HG02678 (cell line): ENCODE measurements around the gene MRTFA.
"Not testable (repeated sequence)": the region's sequence is repeated elsewhere in the genome, so short reads cannot be mapped to it uniquely, and the experiment has no call there.

ENCODE experiments used
- ATAC-seq: cut with Tn5 transposase; IDR thresholded peaks from one replicate; pipeline ENCODE4 v1.9.1; 2021; ENCODE audit warnings: mild to moderate bottlenecking, moderate library complexity; ENCODE audit not compliant: unreplicated experiment

The MRTFA gene

GRCh38 chr22:40636380-40637182, at the start of gene MRTFA:
Gene MRTFA, minus strand, starts transcription at chr22:40636719.
- peak; percentile 93 for ATAC-seq

GRCh38 chr22:40685406-40685805, 48.9 kb upstream of the MRTFA start:
- no peak for ATAC-seq

DNA sequence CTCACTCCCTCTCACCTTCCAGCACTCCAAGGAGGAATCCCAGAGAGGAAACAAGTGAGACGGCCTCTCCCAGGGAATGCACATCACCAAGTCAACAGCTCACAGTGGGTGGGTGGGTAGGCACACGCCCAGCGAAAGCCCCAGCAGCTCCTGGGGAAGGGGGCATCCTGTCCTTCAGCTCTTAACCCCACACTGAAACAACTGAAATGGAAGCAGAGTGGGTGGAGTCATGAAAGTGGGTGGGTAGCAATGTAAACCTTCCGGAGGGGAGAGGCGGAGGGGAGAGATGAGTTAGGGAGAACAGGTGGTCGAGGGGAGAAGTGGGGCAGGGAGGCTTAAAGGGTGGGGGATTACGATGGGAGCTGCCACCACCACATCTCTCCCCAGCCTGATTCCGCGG, 48.2 kb upstream of the MRTFA start:
- ATAC-seq, result no peak

DNA sequence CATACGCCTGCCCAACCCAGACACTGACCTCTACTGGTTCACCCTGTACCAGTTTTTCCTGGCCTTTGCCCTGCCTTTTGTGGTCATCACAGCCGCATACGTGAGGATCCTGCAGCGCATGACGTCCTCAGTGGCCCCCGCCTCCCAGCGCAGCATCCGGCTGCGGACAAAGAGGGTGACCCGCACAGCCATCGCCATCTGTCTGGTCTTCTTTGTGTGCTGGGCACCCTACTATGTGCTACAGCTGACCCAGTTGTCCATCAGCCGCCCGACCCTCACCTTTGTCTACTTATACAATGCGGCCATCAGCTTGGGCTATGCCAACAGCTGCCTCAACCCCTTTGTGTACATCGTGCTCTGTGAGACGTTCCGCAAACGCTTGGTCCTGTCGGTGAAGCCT, 44.9 kb upstream of the MRTFA start:
- no peak for ATAC-seq

DNA sequence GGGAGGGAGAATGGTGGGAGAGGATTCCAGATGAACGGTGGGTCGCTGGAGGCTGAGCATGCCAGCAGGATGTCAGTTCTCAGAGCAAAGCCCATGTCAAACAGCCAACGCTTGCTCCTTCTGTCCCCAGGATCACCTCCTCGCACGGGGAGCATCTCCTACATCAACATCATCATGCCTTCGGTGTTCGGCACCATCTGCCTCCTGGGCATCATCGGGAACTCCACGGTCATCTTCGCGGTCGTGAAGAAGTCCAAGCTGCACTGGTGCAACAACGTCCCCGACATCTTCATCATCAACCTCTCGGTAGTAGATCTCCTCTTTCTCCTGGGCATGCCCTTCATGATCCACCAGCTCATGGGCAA, 44.3 kb upstream of the MRTFA start:
- ATAC-seq, result no peak

GRCh38 chr22:40679964-40680818, 43.7 kb upstream of the MRTFA start:
- no peak for ATAC-seq

DNA sequence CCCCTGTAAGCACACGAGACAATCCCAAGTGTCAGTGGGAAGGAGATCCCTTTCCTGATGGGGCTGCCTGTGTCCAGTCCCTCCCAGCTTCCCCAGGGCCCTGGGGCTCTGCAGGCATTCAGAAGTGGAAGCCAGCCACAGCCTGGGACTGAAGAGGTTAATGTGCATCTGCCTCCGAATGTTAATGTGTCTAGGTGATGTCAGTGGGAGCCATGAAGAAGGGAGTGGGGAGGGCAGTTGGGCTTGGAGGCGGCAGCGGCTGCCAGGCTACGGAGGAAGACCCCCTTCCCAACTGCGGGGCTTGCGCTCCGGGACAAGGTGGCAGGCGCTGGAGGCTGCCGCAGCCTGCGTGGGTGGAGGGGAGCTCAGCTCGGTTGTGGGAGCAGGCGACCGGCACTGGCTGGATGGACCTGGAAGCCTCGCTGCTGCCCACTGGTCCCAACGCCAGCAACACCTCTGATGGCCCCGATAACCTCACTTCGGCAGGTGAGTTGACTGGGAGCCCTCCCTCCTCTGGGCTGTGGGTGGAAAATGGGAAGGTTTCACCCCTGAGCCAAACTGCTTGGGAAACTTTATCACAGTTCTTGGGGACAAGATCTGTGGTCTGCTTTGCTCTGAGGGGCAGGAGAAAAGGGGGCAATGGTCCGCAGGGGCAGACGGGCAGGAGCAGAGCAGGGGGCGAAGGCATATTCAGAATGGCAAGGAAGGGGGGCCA, 42.9 kb upstream of the MRTFA start, which contains the start of gene MCHR1:
Gene MCHR1 (plus strand): TSS at position 236 of the 715 bp plus-strand sequence. CDS start 169 bp downstream, at position 405.
- no peak for ATAC-seq

- no peak for ATAC-seq
Measured at GRCh38 chr22:40678493-40679248, 42.2 kb upstream of the MRTFA start.

DNA sequence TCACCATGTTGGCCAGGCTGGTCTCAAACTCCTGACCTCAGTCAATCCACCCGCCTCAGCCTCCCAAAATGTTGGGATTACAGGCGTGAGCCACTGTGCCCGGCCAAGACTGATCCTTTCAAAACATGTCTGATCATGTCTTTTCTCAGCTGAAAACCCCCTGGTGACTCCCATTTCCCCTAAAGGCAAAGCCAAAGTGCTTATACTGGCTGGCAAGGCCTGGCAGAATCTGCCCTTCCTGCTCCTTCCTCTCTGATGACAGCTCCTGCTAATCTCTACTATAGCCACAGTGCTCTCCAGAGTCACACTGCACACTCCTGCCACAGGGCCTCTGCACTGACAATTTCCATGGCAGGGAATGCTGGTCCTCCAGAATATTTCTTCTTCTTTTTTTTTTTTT, 40.1 kb upstream of the MRTFA start:
- no peak for ATAC-seq

DNA sequence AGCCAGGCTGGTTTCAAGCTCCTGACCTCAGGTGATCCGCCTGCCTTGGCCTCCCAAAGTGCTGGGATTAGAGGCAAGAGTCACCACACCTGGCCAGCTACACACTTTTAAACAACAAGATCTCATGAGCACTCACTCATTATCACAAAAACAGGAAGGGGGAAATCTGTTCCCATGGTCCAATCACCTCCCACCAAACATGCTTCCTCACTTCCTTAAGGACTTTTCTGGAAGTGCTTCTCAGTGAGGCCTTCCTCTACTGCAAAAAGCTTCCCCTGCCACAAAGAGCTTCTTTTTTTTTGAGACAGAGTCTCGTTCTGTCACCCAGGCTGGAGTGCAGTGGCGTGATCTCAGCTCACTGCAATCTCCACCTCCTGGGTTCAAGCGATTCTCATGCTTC, 39.6 kb upstream of the MRTFA start:
- ATAC-seq, result not testable (repeated sequence)

DNA sequence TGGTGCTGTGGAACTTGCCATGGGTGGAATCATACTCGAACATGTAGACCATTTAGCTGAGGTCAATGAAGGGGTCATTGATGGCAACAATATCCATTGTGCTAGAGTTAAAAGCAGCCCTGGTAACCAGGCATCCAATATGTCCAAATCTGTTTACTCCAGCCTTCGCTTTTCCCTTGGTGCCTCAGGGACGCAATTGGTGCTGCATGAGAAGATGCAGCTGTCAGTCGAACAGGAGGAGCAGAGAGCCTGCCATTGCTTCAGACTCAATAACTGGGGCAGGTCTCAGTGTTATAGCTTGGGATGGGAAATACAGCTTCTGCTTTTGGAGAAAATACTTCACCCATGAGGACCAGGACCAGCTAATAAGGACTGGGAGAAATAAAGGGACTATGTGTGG, 37.8 kb upstream of the MRTFA start:
- no peak for ATAC-seq

DNA sequence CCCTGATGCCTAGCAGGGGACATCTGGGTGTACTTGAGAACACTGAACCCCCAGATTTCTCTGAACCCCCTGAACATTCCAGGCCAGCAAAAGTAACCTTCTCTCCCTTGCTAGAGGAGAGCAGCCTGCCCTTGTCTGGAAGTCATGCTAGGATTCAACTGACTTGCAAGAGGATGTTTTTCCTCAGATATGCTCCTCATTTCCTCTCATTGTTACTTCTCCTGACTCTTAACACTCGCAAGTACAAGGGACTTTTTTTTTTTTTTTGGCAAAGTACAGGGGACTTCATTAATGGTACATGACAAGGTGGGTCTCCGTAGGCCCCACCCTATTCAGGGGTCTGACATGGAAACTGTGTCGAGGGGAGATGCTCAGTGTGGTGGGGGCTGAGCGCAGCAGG, 36.5 kb upstream of the MRTFA start:
- no peak for ATAC-seq

DNA sequence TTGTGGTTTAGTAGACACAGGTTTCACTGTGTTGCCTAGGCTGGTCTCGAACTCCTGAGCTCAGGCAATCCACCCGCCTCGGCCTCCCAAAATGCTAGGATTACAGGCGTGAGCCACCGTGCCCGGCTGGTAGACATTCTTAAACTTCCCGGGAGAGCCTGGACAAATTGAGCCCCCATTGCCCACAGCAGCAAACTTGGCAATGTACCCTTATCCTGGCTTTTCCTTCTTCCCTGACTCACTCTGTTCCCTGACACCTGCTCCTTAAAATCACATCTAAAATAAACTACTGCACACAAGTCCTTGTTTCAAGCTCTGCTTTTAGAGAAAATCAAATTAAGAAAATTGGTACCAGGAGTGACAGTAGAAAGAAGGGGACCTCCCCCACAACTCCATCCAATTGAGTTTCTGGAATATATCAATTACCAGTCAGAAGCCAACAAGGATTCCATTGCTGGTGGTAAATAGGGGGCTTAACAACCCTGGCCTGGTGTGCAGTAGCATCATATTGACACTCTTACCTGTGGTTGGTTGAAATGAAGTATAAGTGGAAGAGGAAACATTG, 35.4 kb upstream of the MRTFA start:
- ATAC-seq, result no peak

DNA sequence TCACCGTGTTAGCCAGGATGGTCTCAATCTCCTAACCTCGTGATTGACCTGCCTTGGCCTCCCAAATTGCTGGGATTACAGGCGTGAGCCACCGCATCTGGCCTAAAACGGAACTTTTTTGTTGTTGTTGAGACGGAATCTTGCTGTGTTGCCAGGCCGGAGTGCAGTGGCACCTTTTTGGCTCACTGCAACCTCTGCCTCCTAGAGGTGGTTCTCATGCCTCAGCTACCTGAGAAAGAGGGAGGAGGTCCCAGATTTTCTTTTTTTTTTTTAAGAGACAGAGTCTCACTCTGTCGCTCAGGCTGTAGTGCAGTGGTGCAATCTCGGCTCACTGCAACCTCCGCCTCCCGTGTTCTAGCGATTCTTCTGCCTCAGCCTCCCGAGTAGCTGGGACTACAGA, 34.9 kb upstream of the MRTFA start:
- no peak for ATAC-seq

DNA sequence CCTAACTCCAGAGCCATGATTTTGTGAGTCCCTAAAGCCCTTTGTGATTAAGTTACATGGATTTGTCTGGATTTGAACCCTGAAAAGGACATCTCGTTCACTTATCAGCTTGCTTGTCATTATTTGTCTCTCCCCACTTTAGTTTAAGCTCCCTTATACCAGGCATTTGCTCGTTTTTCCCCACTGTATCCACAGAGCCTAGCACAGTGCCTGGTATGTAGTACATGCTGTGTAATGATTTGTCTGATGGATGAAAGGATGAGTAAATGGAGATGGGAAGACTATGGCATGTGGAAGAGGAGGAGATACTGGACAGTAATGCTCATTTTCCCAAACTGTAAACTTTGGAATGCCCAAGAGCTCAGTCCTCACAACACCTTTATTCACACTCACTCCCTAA, 33.5 kb upstream of the MRTFA start:
- no peak for ATAC-seq

- ATAC-seq, result no peak
Measured at GRCh38 chr22:40668611-40669411, 32.3 kb upstream of the MRTFA start.

DNA sequence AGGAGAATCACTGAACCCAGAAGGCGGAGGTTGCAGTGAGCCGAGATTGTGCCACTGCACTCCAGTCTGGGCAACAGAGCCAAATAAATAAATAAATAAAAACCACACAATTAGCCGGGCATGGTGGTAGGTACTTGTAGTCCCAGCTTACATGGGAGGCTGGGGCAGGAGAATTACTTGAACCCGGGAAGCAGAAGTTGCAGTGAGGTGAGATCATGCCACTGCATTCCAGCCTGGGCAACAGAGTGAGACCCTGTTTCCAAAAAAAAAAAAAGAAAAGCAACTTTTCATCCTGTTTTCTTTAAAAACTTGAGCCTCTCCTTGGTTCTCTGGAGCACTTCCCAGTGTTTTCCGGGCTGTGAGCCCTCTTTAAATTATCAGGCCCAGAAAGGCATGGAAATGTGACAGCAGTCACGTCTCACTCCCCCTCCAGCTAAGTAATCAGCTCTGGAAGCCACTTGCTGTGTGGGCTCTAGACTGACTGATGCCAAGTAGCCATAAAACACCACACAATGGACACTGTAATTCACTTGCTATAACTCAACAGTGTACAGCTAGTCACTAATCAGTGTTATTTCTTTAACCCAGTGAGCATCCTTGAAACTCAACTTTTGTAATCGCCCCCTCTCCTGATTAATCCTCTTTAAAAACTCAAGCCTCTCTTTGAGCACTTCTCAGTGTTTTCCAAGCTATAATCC, 29.8 kb upstream of the MRTFA start:
- ATAC-seq, result no peak

- ATAC-seq, result no peak
Measured at GRCh38 chr22:40665312-40665711, 28.8 kb upstream of the MRTFA start.

DNA sequence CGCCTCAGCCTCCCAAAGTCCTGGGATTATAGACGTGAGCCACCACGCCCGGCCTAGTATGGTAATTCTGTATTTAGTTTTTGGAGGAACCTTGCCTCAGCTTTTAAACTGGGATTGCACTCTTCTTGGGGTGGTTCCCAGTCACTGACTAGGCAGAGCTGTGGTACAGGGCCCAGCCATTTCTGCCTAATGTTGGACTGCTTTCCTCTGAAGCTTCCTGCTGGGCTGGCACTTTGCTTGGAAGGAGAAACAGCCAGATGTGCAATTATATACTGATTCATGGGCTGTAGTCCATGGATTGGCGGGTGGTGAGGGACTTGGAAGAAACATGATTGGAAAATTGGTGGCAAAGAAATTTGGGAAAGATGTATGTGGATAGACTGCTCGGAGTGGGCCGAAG, 25.2 kb upstream of the MRTFA start:
- ATAC-seq, result no peak
